HG03066 (cell line): ENCODE measurements around the gene URI1.
A peak's percentile ranks its signal among the peaks of the same experiment; 100 is the strongest.
"Not testable (repeated sequence)": the region's sequence is repeated elsewhere in the genome, so short reads cannot be mapped to it uniquely, and the experiment has no call there.

Experiments
- ATAC-seq: cut with Tn5 transposase; IDR thresholded peaks from one replicate; pipeline ENCODE4 v1.9.1; 2021; ENCODE audit warnings: low read depth; ENCODE audit not compliant: unreplicated experiment

The URI1 gene

GRCh38 chr19:29940971-29941585, 961 bp upstream of the URI1 start:
- ATAC-seq, result no peak

GRCh38 chr19:29942404-29943261, 594 bp downstream of the URI1 start:
- peak; percentile 81 for ATAC-seq

GRCh38 chr19:29943615-29944014, 1.6 kb downstream of the URI1 start:
- ATAC-seq, result no peak

GRCh38 chr19:29944390-29945012, 2.5 kb downstream of the URI1 start:
- no peak for ATAC-seq

GRCh38 chr19:29945017-29945416, 3.0 kb downstream of the URI1 start:
- no peak for ATAC-seq

GRCh38 chr19:29945433-29945832, 3.4 kb downstream of the URI1 start:
- no peak for ATAC-seq

GRCh38 chr19:29946645-29947044, 4.6 kb downstream of the URI1 start:
- no peak for ATAC-seq

- ATAC-seq, result no peak
Observed at GRCh38 chr19:29947871-29948270, 5.8 kb downstream of the URI1 start.

- ATAC-seq, result not testable (repeated sequence)
Observed at GRCh38 chr19:29948759-29949470, 6.9 kb downstream of the URI1 start.

GRCh38 chr19:29952177-29952576, 10.1 kb downstream of the URI1 start:
- no peak for ATAC-seq

- no peak for ATAC-seq
Observed at GRCh38 chr19:29952646-29953045, 10.6 kb downstream of the URI1 start.

- ATAC-seq, result no peak
Observed at GRCh38 chr19:29953352-29954247, 11.6 kb downstream of the URI1 start.

- ATAC-seq, result no peak
Observed at GRCh38 chr19:29956855-29957254, 14.8 kb downstream of the URI1 start.

- no peak for ATAC-seq
Observed at GRCh38 chr19:29961311-29961710, 19.3 kb downstream of the URI1 start.

GRCh38 chr19:29962793-29963192, 20.8 kb downstream of the URI1 start:
- ATAC-seq, result no peak

- no peak for ATAC-seq
Observed at GRCh38 chr19:29963576-29963975, 21.5 kb downstream of the URI1 start.

GRCh38 chr19:29964171-29964570, 22.1 kb downstream of the URI1 start:
- ATAC-seq, result no peak

GRCh38 chr19:29965492-29965891, 23.5 kb downstream of the URI1 start:
- ATAC-seq, result no peak

- not testable (repeated sequence) for ATAC-seq
Observed at GRCh38 chr19:29966142-29966541, 24.1 kb downstream of the URI1 start.
